ENCODE data around the gene NTRK3.

NTRK3 gene

DNA sequence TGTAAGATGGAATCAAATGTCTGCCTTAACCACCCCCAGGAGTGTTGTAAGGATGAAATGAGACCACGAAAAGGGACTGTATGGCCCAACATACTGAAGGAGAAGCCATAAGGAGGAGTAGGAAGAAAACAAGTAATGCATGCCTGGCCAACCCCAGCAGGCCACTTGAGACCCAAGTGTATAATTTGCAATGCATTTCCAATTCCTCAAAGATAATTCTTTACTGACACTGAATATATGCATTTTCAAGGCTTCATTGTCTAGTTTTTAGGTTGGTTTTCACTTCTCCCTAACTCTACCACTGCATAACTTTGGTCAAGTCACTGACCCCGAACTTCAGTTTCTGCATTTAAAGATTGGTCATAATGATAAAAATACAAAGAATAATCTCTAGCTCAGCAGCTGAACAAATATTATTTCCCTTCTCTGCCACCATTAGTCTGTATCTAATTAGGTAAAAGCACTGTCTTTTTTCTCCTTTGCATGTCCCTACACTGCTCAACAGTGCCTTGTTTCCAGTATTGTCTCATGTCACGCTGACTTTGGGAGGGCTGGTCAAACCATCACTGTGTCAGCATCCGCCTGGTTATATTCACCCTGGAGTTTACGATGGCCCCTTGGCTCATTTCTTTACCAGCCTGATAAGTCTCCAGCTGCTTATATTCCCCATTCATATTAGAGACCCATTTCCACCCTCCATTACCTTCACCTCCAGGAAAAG lies 378.6 kb downstream of the NTRK3 start:
- Histone ChIP-seq H3K9me3 (ENCODE audit: control insufficient read depth, insufficient read depth, low read length) (no peaks in the 10 kb centered on the region), H3K9me2 (replicated peaks; ENCODE audit: control insufficient read depth, low read length) (no peaks in the 10 kb centered on the region), H3K4me2 (ENCODE audit: low read length) (no peak overlapping the region), H3K4me3 (ENCODE audit: low read length) (no peak overlapping the region), H3K79me2 (ENCODE audit: control insufficient read depth, low read length) (no peaks in the 10 kb centered on the region), H3K4me1 (ENCODE audit: control insufficient read depth, low read length) (no peaks in the 10 kb centered on the region), H3K27ac (ENCODE audit: low read depth, low read length) (no peak overlapping the region), H3F3A (ENCODE audit: control insufficient read depth, insufficient read depth) (no peaks in the 10 kb centered on the region), H4K20me1 (ENCODE audit: control insufficient read depth, insufficient read depth, low read depth, low read length) (no peaks in the 10 kb centered on the region), H3K27me3 (ENCODE audit: control insufficient read depth, low read length) (no peaks in the 10 kb centered on the region), H3K36me3 (ENCODE audit: control insufficient read depth, low read length) (no peaks in the 10 kb centered on the region)
- TF ChIP-seq EZH2phosphoT487 (IDR thresholded peaks at IDR 0.05; ENCODE audit: borderline replicate concordance, low read length): no peak
- TF ChIP-seq, protein P1, sequence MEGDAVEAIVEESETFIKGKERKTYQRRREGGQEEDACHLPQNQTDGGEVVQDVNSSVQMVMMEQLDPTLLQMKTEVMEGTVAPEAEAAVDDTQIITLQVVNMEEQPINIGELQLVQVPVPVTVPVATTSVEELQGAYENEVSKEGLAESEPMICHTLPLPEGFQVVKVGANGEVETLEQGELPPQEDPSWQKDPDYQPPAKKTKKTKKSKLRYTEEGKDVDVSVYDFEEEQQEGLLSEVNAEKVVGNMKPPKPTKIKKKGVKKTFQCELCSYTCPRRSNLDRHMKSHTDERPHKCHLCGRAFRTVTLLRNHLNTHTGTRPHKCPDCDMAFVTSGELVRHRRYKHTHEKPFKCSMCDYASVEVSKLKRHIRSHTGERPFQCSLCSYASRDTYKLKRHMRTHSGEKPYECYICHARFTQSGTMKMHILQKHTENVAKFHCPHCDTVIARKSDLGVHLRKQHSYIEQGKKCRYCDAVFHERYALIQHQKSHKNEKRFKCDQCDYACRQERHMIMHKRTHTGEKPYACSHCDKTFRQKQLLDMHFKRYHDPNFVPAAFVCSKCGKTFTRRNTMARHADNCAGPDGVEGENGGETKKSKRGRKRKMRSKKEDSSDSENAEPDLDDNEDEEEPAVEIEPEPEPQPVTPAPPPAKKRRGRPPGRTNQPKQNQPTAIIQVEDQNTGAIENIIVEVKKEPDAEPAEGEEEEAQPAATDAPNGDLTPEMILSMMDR (IDR thresholded peaks at IDR 0.05; ENCODE audit: low read depth, low read length, poor library complexity, severe bottlenecking): no peak

DNA sequence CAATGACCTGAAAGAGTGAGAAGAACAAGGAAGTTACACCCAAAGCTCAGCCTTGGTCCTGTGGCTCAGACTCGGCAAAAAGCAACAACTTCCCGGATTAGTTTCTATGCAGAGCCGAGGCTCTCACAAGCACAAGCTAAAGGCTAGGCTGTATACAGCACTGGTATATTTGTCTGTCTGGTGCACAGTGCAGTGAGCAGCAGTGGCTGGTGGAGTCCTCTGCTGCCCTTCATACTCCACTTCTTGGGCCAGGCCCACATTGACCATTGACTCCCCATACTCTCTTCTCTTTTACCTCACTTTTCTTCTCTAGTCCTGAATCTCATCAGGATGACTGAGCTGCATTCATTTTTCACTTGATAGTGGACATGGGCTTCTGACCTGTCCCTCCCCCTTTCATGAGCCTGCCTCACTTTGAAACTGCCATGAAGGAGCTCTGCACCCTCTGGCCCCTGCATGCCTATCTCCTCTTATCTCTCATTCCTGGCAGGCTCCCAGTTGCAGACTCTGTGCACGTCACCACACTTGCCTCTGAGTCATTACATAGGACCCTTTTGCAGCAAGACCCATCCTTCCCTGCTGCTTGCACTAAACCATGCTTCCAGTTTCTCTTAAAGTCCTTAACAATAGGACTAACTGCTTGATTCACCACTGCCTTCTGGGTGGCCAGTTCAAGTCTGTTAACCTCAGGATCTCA lies 379.3 kb downstream of the NTRK3 start:
- Histone ChIP-seq H3K27ac (ENCODE audit: low read depth, low read length) (no peak overlapping the region), H3K4me1 (ENCODE audit: control insufficient read depth, low read length) (no peaks in the 10 kb centered on the region), H3K4me2 (ENCODE audit: low read length) (no peak overlapping the region), H3K79me2 (ENCODE audit: control insufficient read depth, low read length) (no peaks in the 10 kb centered on the region), H3K9me2 (replicated peaks; ENCODE audit: control insufficient read depth, low read length) (no peaks in the 10 kb centered on the region), H4K20me1 (ENCODE audit: control insufficient read depth, insufficient read depth, low read depth, low read length) (no peaks in the 10 kb centered on the region), H3K4me3 (ENCODE audit: low read length) (no peak overlapping the region), H3K36me3 (ENCODE audit: control insufficient read depth, low read length) (no peaks in the 10 kb centered on the region), H3F3A (ENCODE audit: control insufficient read depth, insufficient read depth) (no peaks in the 10 kb centered on the region), H3K27me3 (ENCODE audit: control insufficient read depth, low read length) (no peaks in the 10 kb centered on the region), H3K9me3 (ENCODE audit: control insufficient read depth, insufficient read depth, low read length) (no peaks in the 10 kb centered on the region)
- no peak for TF ChIP-seq EZH2phosphoT487 (IDR thresholded peaks at IDR 0.05; ENCODE audit: borderline replicate concordance, low read length)
- TF ChIP-seq, protein P1 (IDR thresholded peaks at IDR 0.05; ENCODE audit: low read depth, low read length, poor library complexity, severe bottlenecking): no peak

DNA sequence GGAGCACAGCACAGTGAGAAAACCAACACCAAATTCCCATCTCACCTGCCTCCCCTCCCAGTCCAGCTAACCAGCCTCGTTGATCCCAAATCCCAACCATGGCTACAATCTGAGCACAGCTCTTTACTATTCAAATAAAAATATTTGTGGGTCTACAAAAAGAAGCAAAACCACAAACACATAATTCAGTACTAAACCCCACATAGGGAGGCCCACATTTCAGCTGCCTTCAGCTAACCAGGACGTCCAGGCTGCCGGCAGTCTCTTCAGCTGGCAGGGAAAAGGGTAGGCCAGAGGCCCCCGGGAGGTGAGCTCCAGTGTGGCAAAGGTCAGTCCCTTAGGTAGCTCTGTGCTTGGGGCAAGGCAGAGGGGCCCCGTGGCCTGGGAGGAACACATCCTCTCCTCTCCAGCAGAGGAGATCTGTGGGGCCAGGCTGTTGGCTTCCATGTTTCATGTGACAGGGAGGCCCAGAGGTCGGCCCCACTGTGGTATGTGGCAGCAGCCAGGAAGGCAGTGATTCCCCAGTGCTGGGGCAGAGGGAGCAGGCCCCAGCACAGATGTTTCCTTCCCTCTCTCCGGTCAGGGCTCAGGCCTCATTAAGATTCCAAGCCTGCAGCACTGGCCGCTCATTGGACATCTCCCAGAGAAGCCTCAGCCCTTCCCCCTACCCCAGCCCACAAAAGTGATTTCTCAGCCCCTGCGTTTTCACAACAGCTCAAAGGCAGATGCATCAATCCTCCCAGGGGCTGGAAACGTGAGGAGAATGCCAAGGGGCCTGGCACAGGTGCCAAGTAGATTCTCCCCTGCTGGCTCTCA lies 381.4 kb downstream of the NTRK3 start:
- Histone ChIP-seq H3K27me3 (ENCODE audit: control insufficient read depth, low read length) (no peaks in the 10 kb centered on the region), H4K20me1 (ENCODE audit: control insufficient read depth, insufficient read depth, low read depth, low read length) (no peaks in the 10 kb centered on the region), H3K79me2 (ENCODE audit: control insufficient read depth, low read length) (no peaks in the 10 kb centered on the region), H3K27ac (ENCODE audit: low read depth, low read length) (no peak overlapping the region), H3K4me1 (ENCODE audit: control insufficient read depth, low read length) (no peaks in the 10 kb centered on the region), H3F3A (ENCODE audit: control insufficient read depth, insufficient read depth) (no peaks in the 10 kb centered on the region), H3K9me2 (replicated peaks; ENCODE audit: control insufficient read depth, low read length) (no peaks in the 10 kb centered on the region), H3K9me3 (ENCODE audit: control insufficient read depth, insufficient read depth, low read length) (no peaks in the 10 kb centered on the region), H3K4me3 (ENCODE audit: low read length) (no peak overlapping the region), H3K4me2 (ENCODE audit: low read length) (no peak overlapping the region), H3K36me3 (ENCODE audit: control insufficient read depth, low read length) (no peaks in the 10 kb centered on the region)
- TF ChIP-seq, protein P1 (IDR thresholded peaks at IDR 0.05; ENCODE audit: low read depth, low read length, poor library complexity, severe bottlenecking): no peak
- no peak for TF ChIP-seq EZH2phosphoT487 (IDR thresholded peaks at IDR 0.05; ENCODE audit: borderline replicate concordance, low read length)
